Endothelial cell of umbilical vein (primary cell): ENCODE measurements around the gene ZNF10. TPM values are rescaled to one million over a fixed set of nuclear protein-coding genes. Genes with fewer than 3 reads are reported as not detected.

Experiments
- BruUV-seq: library from RNA; stranded (reverse); fragments of 400-500 nt; replicated peaks from 2 replicates; lab custom pipeline; 2021; lab: Mats Ljungman, UMichigan
- CTCF ChIA-PET: fragments of 300-600, 350-600 bp; sonication (Branson Sonifier 250); formaldehyde crosslinking; loops from one replicate; lab custom pipeline; 2021; ENCODE audit warnings: antibody characterized with exemption, inconsistent platforms; lab: Charles Lee
- POLR2A ChIA-PET: fragments of 300-600, 350-600 bp; sonication (Branson Sonifier 250); formaldehyde crosslinking; loops from one replicate; lab custom pipeline; 2021; ENCODE audit warnings: antibody characterized with exemption, inconsistent platforms; lab: Charles Lee
- DNase-seq: peaks from one replicate; pipeline ENCODE4 v3.0.0-alpha.2; 2011; ENCODE audit warnings: low read depth, low spot score
- FAIRE-seq: peaks from 2 replicates; lab custom pipeline; 2011; peaks lifted over from hg19 to GRCh38; lab: Jason Lieb, UNC
- H2AFZ ChIP-seq: 2 replicates; pipeline ENCODE4 v1.6.0; 2012; ENCODE audit warnings: low read depth, low read length, control low read depth, inconsistent platforms
- H3K27ac ChIP-seq: 2 replicates; pipeline ENCODE4 v1.5.1; 2011; ENCODE audit warnings: low read depth, mild to moderate bottlenecking, control low read depth, low read length, moderate library complexity; ENCODE audit not compliant: insufficient read depth
- H3K27me3 ChIP-seq, 2 experiments: 2 replicates each; pipeline versions ENCODE4 v1.6.0 to v1.6.1; 2011; ENCODE audit warnings: low read length in 2 of 2, mixed read lengths in 1 of 2; ENCODE audit not compliant: control insufficient read depth in 2 of 2, insufficient read depth in 2 of 2
- H3K36me3 ChIP-seq, 2 experiments: 2 replicates in 1 of 2; 3 replicates in 1 of 2; pipeline ENCODE4 v1.5.1; 2011; ENCODE audit warnings: low read length in 2 of 2, mild to moderate bottlenecking in 1 of 2, moderate library complexity in 1 of 2; ENCODE audit not compliant: control insufficient read depth in 2 of 2, insufficient read depth in 2 of 2; ENCODE audit errors: extremely low read depth in 1 of 2
- H3K4me1 ChIP-seq: 3 replicates; pipeline ENCODE4 v1.5.1; 2011; ENCODE audit warnings: mild to moderate bottlenecking, low read length; ENCODE audit not compliant: control insufficient read depth, insufficient read depth; ENCODE audit errors: extremely low read depth
- H3K4me2 ChIP-seq: 2 replicates; pipeline ENCODE4 v1.6.1; 2011; ENCODE audit warnings: low read length, control low read depth, mixed read lengths; ENCODE audit not compliant: insufficient read depth
- H3K4me3 ChIP-seq, 3 experiments: fragments of 200-600 bp in 1 of 3; sonication (generic), shearing (Covaris generic) in 1 of 3; replicated peaks in 1 of 3; 2 replicates each; pipeline ENCODE4 v1.5.1; 2011 to 2016; ENCODE audit warnings: control low read depth in 3 of 3, low read length in 3 of 3, mild to moderate bottlenecking in 2 of 3, inconsistent platforms in 1 of 3, low read depth in 1 of 3, moderate library complexity in 1 of 3; ENCODE audit not compliant: insufficient read depth in 1 of 3
- H3K79me2 ChIP-seq: 2 replicates; pipeline ENCODE4 v1.6.0; 2012; ENCODE audit warnings: low read length, inconsistent platforms; ENCODE audit not compliant: control insufficient read depth, insufficient read depth
- H3K9ac ChIP-seq: replicated peaks from 2 replicates; pipeline ENCODE3; 2011; ENCODE audit warnings: low read length, control low read depth; ENCODE audit not compliant: insufficient read depth; ENCODE audit errors: extremely low read depth
- H3K9me1 ChIP-seq: replicated peaks from 3 replicates; pipeline ENCODE4 v1.6.0; 2011; ENCODE audit warnings: mild to moderate bottlenecking, low read length; ENCODE audit not compliant: control insufficient read depth, insufficient read depth; ENCODE audit errors: extremely low read depth
- H3K9me3 ChIP-seq: replicated peaks from 2 replicates; pipeline ENCODE4 v1.5.1; 2012; ENCODE audit warnings: low read length, inconsistent platforms; ENCODE audit not compliant: control insufficient read depth, insufficient read depth
- H4K20me1 ChIP-seq: replicated peaks from 2 replicates; pipeline ENCODE3; 2011; ENCODE audit warnings: mild to moderate bottlenecking, low read length; ENCODE audit not compliant: control insufficient read depth, insufficient read depth; ENCODE audit errors: extremely low read depth
- EZH2 ChIP-seq: IDR thresholded peaks from 2 replicates; pipeline ENCODE4 v1.6.1; 2012; ENCODE audit warnings: borderline replicate concordance, low read depth, mild to moderate bottlenecking, moderate library complexity, low read length, inconsistent platforms; ENCODE audit not compliant: severe bottlenecking
- FOS ChIP-seq: IDR thresholded peaks from 2 replicates; pipeline ENCODE4 v1.6.1; 2011; ENCODE audit warnings: mild to moderate bottlenecking, low read length, moderate library complexity, borderline replicate concordance; ENCODE audit not compliant: insufficient read depth
- GATA2 ChIP-seq: IDR thresholded peaks from 2 replicates; pipeline ENCODE4 v1.7.0; 2011; ENCODE audit warnings: low read depth, mild to moderate bottlenecking, moderate library complexity, mixed read lengths, low read length; ENCODE audit not compliant: insufficient read length, insufficient read depth
- JUN ChIP-seq: IDR thresholded peaks from 2 replicates; pipeline ENCODE4 v1.6.1; 2011; ENCODE audit warnings: borderline replicate concordance, low read depth; ENCODE audit not compliant: insufficient read length, insufficient read depth
- MAX ChIP-seq: IDR thresholded peaks from 2 replicates; pipeline ENCODE4 v1.6.1; 2011; ENCODE audit not compliant: insufficient read depth, insufficient read length
- MYC ChIP-seq: IDR thresholded peaks from one replicate; pipeline ENCODE4 v1.6.1; 2011; ENCODE audit warnings: mild to moderate bottlenecking, low read depth, low read length
- POLR2A ChIP-seq: IDR thresholded peaks from 2 replicates; pipeline ENCODE4 v1.6.1; 2012; ENCODE audit warnings: low read depth, mild to moderate bottlenecking, control low read depth, low read length
- POLR2AphosphoS5 ChIP-seq: IDR thresholded peaks from 2 replicates; pipeline ENCODE4 v1.6.1; 2012; ENCODE audit warnings: low read depth, mild to moderate bottlenecking, control low read depth, low read length, moderate library complexity; ENCODE audit not compliant: insufficient read depth
- dilution Hi-C: fragments of 300-500 bp; cut with MboI; formaldehyde crosslinking; loops from one replicate; pipeline ENCODE4 v1.15.0; 2019; ENCODE audit warnings: low sequenced_read_pairs; ENCODE audit not compliant: extremely low pct_ligation_motif_present
- intact Hi-C: fragments of 100-400 bp; cut with micrococcal nuclease; formaldehyde crosslinking; loops from one replicate; pipeline ENCODE4 v1.10.0; 2022
- polyA plus RNA-seq, 4 experiments: library from polyadenylated mRNA; depleted of rRNA in 3 of 4; stranded (reverse) in 3 of 4; unstranded in 1 of 4; fragments of >200 nt; gene quantifications; 2 replicates each; pipeline versions ENCODE4 v1.2.1 to v1.2.3, GENCODE V29; 2011 to 2012; ENCODE audit warnings: missing spikeins in 1 of 4
- total RNA-seq: library from RNA; stranded (reverse); gene quantifications from 2 replicates; pipeline ENCODE4 v1.2.3, GENCODE V29; 2021
- TF ChIP-seq, protein P1 (sequence below), 2 donors: IDR thresholded peaks; 1 replicate in 1 of 2; 2 replicates in 1 of 2; pipeline ENCODE4 v1.5.1; 2011; ENCODE audit warnings: low read length in 2 of 2, mild to moderate bottlenecking in 2 of 2, moderate library complexity in 2 of 2, control low read depth in 1 of 2, inconsistent platforms in 1 of 2, low read depth in 1 of 2; ENCODE audit not compliant: insufficient read depth in 1 of 2; ENCODE audit errors: extremely low read depth in 1 of 2

The ZNF10 gene
- total and polyA plus RNA-seq, 2 donors (not counting 3 experiments of a cell fraction or from before 2014, with no cell fraction given) = 3.7 to 5.8 TPM

DNA sequence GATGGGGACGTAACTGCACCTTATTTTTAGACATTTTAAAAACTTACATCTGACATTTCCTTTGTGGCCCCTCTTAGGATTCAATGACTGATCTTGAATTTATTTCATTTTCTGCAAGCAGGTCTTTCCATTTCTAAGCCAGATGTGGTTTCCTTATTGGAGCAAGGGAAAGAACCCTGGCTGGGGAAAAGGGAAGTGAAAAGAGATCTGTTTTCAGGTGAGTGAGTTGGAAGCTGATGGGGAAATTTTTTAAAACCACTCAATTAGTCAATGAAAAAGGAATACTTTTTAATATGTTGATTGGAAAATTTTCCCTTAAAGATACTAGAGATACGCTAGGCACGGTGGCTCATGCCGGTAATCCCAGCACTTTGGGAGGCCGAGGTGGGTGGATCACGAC lies 47.1 kb upstream of the ZNF10 start:
- Histone ChIP-seq H3K27me3 (no peaks in the 10 kb centered on the region), H3K4me3 (no peak overlapping the region), H3K27ac (no peak overlapping the region), H3K9ac (no peak overlapping the region), H2AFZ (no peak overlapping the region), H4K20me1 (no peaks in the 10 kb centered on the region), H3K36me3 (peaks cover 4 to 12% of the 10 kb centered on the region in 2 experiments), H3K4me2 (no peak overlapping the region), H3K79me2 (peaks cover 11% of the 10 kb centered on the region), H3K9me3 (no peaks in the 10 kb centered on the region), H3K9me1 (no peaks in the 10 kb centered on the region), H3K4me1 (peaks cover 6% of the 10 kb centered on the region)
- no peak for FAIRE-seq
- ChIA-PET CTCF (no interaction called here), POLR2A (no interaction called here)
- intact Hi-C loops = loop anchor here (5.0 kb wide), 1 partner anchor 181 kb away; no protein-coding TSS in a partner anchor
- BruUV-seq = no TSS peak
- dilution Hi-C loops = no loop called here
- DNase-seq = no peak
- TF ChIP-seq POLR2AphosphoS5 (no peak), GATA2 (no peak), FOS (no peak), MYC (no peak), POLR2A (no peak), MAX (no peak), JUN (no peak), EZH2 (no peak)
- TF ChIP-seq, protein P1, sequence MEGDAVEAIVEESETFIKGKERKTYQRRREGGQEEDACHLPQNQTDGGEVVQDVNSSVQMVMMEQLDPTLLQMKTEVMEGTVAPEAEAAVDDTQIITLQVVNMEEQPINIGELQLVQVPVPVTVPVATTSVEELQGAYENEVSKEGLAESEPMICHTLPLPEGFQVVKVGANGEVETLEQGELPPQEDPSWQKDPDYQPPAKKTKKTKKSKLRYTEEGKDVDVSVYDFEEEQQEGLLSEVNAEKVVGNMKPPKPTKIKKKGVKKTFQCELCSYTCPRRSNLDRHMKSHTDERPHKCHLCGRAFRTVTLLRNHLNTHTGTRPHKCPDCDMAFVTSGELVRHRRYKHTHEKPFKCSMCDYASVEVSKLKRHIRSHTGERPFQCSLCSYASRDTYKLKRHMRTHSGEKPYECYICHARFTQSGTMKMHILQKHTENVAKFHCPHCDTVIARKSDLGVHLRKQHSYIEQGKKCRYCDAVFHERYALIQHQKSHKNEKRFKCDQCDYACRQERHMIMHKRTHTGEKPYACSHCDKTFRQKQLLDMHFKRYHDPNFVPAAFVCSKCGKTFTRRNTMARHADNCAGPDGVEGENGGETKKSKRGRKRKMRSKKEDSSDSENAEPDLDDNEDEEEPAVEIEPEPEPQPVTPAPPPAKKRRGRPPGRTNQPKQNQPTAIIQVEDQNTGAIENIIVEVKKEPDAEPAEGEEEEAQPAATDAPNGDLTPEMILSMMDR (IDR thresholded peaks at IDR 0.05; ENCODE audit: extremely low read depth in 1 of 2, insufficient read depth in 1 of 2, low read depth in 1 of 2, low read length in 2 of 2) = no peak
